ACC112 (cell line): Measurements from ENCODE around the gene C19orf85.
A peak's percentile ranks its signal among the peaks of the same experiment; 100 is the strongest.
"Not testable (repeated sequence)": the region's sequence is repeated elsewhere in the genome, so short reads cannot be mapped to it uniquely, and the experiment has no call there.

ENCODE experiments used
- H2AFZ ChIP-seq: fragments of 200-600 bp; sonication (generic); one replicate; pipeline ENCODE4 v1.6.0; 2017; ENCODE audit warnings: antibody characterized with exemption, low read length; ENCODE audit not compliant: unreplicated experiment
- H3K27ac ChIP-seq: fragments of 200-600 bp; sonication (generic); 2 replicates; pipeline ENCODE4 v1.5.1; 2014; ENCODE audit warnings: low read depth, mild to moderate bottlenecking, antibody characterized with exemption, low read length, moderate library complexity
- H3K27me3 ChIP-seq: fragments of 200-600 bp; sonication (generic); 2 replicates; pipeline ENCODE4 v1.6.1; 2014; ENCODE audit warnings: mild to moderate bottlenecking, antibody characterized with exemption, low read length, moderate library complexity, mixed read lengths; ENCODE audit not compliant: insufficient read depth
- H3K36me3 ChIP-seq: fragments of 200-600 bp; sonication (generic); 2 replicates; pipeline ENCODE4 v1.6.1; 2016; ENCODE audit warnings: mild to moderate bottlenecking, antibody characterized with exemption, low read length, moderate library complexity, mixed read lengths; ENCODE audit not compliant: insufficient read depth
- H3K4me1 ChIP-seq: fragments of 200-600 bp; sonication (generic); one replicate; pipeline ENCODE4 v1.6.1; 2016; ENCODE audit warnings: low read length, mixed read lengths; ENCODE audit not compliant: insufficient read depth, unreplicated experiment, control insufficient read depth
- H3K4me3 ChIP-seq: fragments of 200-600 bp; sonication (generic); 2 replicates; pipeline ENCODE4 v1.5.1; 2014; ENCODE audit warnings: mild to moderate bottlenecking, low read depth, low read length
- H3K79me2 ChIP-seq: fragments of 200-600 bp; sonication (generic); one replicate; pipeline ENCODE4 v1.6.0; 2016; ENCODE audit warnings: low read length; ENCODE audit not compliant: control insufficient read depth, unreplicated experiment, insufficient read depth

C19orf85 gene

GRCh38 chr19:55496820-55497219 is 32.3 kb upstream of the C19orf85 start:
- not testable (repeated sequence) for H3K79me2 ChIP-seq, H3K27ac ChIP-seq, H3K27me3 ChIP-seq, H2AFZ ChIP-seq, H3K4me3 ChIP-seq, H3K36me3 ChIP-seq
- H3K4me1 ChIP-seq: peaks cover 17% of the 10 kb centered on the region

GRCh38 chr19:55495646-55496349 is 31.2 kb upstream of the C19orf85 start:
- Histone ChIP-seq H3K79me2 (peaks cover 8% of the 10 kb centered on the region), H3K4me1 (peaks cover 17% of the 10 kb centered on the region), H3K27ac (no peak overlapping the region), H3K4me3 (no peak overlapping the region), H3K36me3 (no peaks in the 10 kb centered on the region), H3K27me3 (no peaks in the 10 kb centered on the region), H2AFZ (no peak overlapping the region)

- Histone ChIP-seq H3K27ac (peak overlapping the region; percentile 80), H2AFZ (peak overlapping the region; percentile 43), H3K4me1 (peaks cover 17% of the 10 kb centered on the region), H3K79me2 (peaks cover 8% of the 10 kb centered on the region), H3K27me3 (no peaks in the 10 kb centered on the region), H3K36me3 (no peaks in the 10 kb centered on the region), H3K4me3 (peak overlapping the region; percentile 81)
Measured at GRCh38 chr19:55494172-55494761, 29.7 kb upstream of the C19orf85 start.

- Histone ChIP-seq H2AFZ (peak overlapping the region; percentile 12), H3K4me3 (peak overlapping the region; percentile 81)
Measured at GRCh38 chr19:55493645-55494171, 29.2 kb upstream of the C19orf85 start.

GRCh38 chr19:55493052-55493644 is 28.6 kb upstream of the C19orf85 start:
- peaks cover 21% of the 10 kb centered on the region for H3K4me1 ChIP-seq

More at GRCh38 chr19:55493645-55494171, 29.2 kb upstream of the C19orf85 start:
- Histone ChIP-seq H3K27ac (peak overlapping the region; percentile 80), H3K27me3 (no peaks in the 10 kb centered on the region), H3K36me3 (no peaks in the 10 kb centered on the region), H3K4me1 (peaks cover 17% of the 10 kb centered on the region), H3K79me2 (peaks cover 8% of the 10 kb centered on the region)

GRCh38 chr19:55492362-55492944 is 27.9 kb upstream of the C19orf85 start:
- H3K27me3 ChIP-seq: no peaks in the 10 kb centered on the region
- peaks cover 8% of the 10 kb centered on the region for H3K79me2 ChIP-seq
- no peak overlapping the region for H3K27ac ChIP-seq
- H3K4me3 ChIP-seq: no peak overlapping the region
- no peaks in the 10 kb centered on the region for H3K36me3 ChIP-seq
- H2AFZ ChIP-seq: no peak overlapping the region
- peaks cover 25% of the 10 kb centered on the region for H3K4me1 ChIP-seq

More at GRCh38 chr19:55493052-55493644, 28.6 kb upstream of the C19orf85 start:
- Histone ChIP-seq H3K79me2 (peaks cover 8% of the 10 kb centered on the region), H2AFZ (no peak overlapping the region), H3K27ac (peak overlapping the region; percentile 80), H3K27me3 (no peaks in the 10 kb centered on the region), H3K4me3 (peak overlapping the region; percentile 65), H3K36me3 (no peaks in the 10 kb centered on the region)

GRCh38 chr19:55491546-55492360 is 27.2 kb upstream of the C19orf85 start:
- Histone ChIP-seq H3K27ac (no peak overlapping the region), H3K27me3 (no peaks in the 10 kb centered on the region), H3K4me1 (peaks cover 32% of the 10 kb centered on the region), H3K4me3 (no peak overlapping the region), H2AFZ (no peak overlapping the region), H3K79me2 (peaks cover 8% of the 10 kb centered on the region), H3K36me3 (no peaks in the 10 kb centered on the region)

GRCh38 chr19:55490478-55491432 is 26.2 kb upstream of the C19orf85 start:
- no peak overlapping the region for H2AFZ ChIP-seq
- H3K4me3 ChIP-seq: no peak overlapping the region
- H3K4me1 ChIP-seq: peaks cover 42% of the 10 kb centered on the region
- no peaks in the 10 kb centered on the region for H3K36me3 ChIP-seq
- peaks cover 9% of the 10 kb centered on the region for H3K79me2 ChIP-seq
- no peaks in the 10 kb centered on the region for H3K27me3 ChIP-seq
- H3K27ac ChIP-seq: no peak overlapping the region

GRCh38 chr19:55489711-55490477 is 25.3 kb upstream of the C19orf85 start:
- Histone ChIP-seq H3K27ac (no peak overlapping the region), H3K36me3 (no peaks in the 10 kb centered on the region), H3K27me3 (no peaks in the 10 kb centered on the region), H3K79me2 (peaks cover 8% of the 10 kb centered on the region), H3K4me3 (no peak overlapping the region), H2AFZ (no peak overlapping the region), H3K4me1 (peaks cover 42% of the 10 kb centered on the region)
